WTC11 (cell line): ENCODE data around the gene CYP1A2. TPM values are rescaled to one million over a fixed set of nuclear protein-coding genes. Genes with fewer than 3 reads are reported as not detected.

ENCODE experiments used
- ATAC-seq: fragments of 200-7000 bp; cut with Tn5 transposase; 2 replicates; pipeline ENCODE4 v1.10.0; 2021; ENCODE audit warnings: mild to moderate bottlenecking, moderate library complexity
- CTCF ChIA-PET: fragments of 300-600 bp; sonication (Branson Sonifier 250); formaldehyde crosslinking; loops from one replicate; lab custom pipeline; 2021; ENCODE audit warnings: antibody characterized with exemption; lab: Charles Lee
- POLR2A ChIA-PET: fragments of 350-600 bp; sonication (Branson Sonifier 250); formaldehyde crosslinking; loops from one replicate; lab custom pipeline; 2021; ENCODE audit warnings: antibody characterized with exemption; lab: Charles Lee
- DNase-seq: peaks from one replicate; pipeline ENCODE4 v3.0.0; 2021; ENCODE audit warnings: low spot score
- H3K27ac Mint-ChIP-seq: 2 replicates; pipeline ENCODE4 v1.8.0; 2021; ENCODE audit warnings: mixed read lengths
- H3K27me3 Mint-ChIP-seq: 2 replicates; pipeline ENCODE4 v1.8.0; 2021; ENCODE audit warnings: low read depth, mild to moderate bottlenecking, moderate library complexity, mixed read lengths
- H3K36me3 Mint-ChIP-seq: 2 replicates; pipeline ENCODE4 v1.8.0; 2021; ENCODE audit warnings: mixed read lengths
- H3K4me1 Mint-ChIP-seq: 2 replicates; pipeline ENCODE4 v1.8.0; 2022; ENCODE audit warnings: mixed read lengths
- H3K4me3 Mint-ChIP-seq: 2 replicates; pipeline ENCODE4 v1.8.0; 2021; ENCODE audit warnings: mild to moderate bottlenecking, moderate library complexity, mixed read lengths
- H3K9me3 Mint-ChIP-seq: 2 replicates; pipeline ENCODE4 v1.8.0; 2021; ENCODE audit warnings: mixed read lengths
- CREB1 ChIP-seq: sonication (generic); formaldehyde crosslinking; IDR thresholded peaks from 2 replicates; pipeline ENCODE4 v1.8.0; 2023; ENCODE audit warnings: mild to moderate bottlenecking, missing genetic modification reagents
- E2F4 ChIP-seq: sonication (generic); formaldehyde crosslinking; IDR thresholded peaks from 2 replicates; pipeline ENCODE4 v1.8.1; 2022; ENCODE audit warnings: low read depth, mild to moderate bottlenecking, moderate library complexity, missing genetic modification reagents, borderline replicate concordance
- EMX1 ChIP-seq: fragments of 250-450 bp; sonication (Bioruptor Pico); IDR thresholded peaks from 2 replicates; pipeline ENCODE4 v1.8.0; 2021; ENCODE audit warnings: mild to moderate bottlenecking
- GABPB1 ChIP-seq: sonication (generic); formaldehyde crosslinking; IDR thresholded peaks from 2 replicates; pipeline ENCODE4 v1.8.1; 2023; ENCODE audit warnings: mild to moderate bottlenecking, missing genetic modification reagents
- HMGA2 ChIP-seq: fragments of 250-450 bp; sonication (Bioruptor Pico); IDR thresholded peaks from 2 replicates; pipeline ENCODE4 v1.4.0; 2021; ENCODE audit warnings: mild to moderate bottlenecking, moderate library complexity
- MLX ChIP-seq: sonication (generic); formaldehyde crosslinking; IDR thresholded peaks from 2 replicates; pipeline ENCODE4 v1.8.1; 2023; ENCODE audit warnings: mild to moderate bottlenecking, missing genetic modification reagents, moderate library complexity
- MXD4 ChIP-seq: fragments of 250-450 bp; sonication (Bioruptor Pico); IDR thresholded peaks from 2 replicates; pipeline ENCODE4 v1.8.0; 2021; ENCODE audit warnings: mild to moderate bottlenecking, moderate library complexity, borderline replicate concordance
- NFATC4 ChIP-seq: fragments of 250-450 bp; sonication (Bioruptor Pico); IDR thresholded peaks from 2 replicates; pipeline ENCODE4 v1.9.0; 2021; ENCODE audit warnings: mild to moderate bottlenecking
- OVOL2 ChIP-seq: fragments of 250-450 bp; sonication (Bioruptor Pico); IDR thresholded peaks from 2 replicates; pipeline ENCODE4 v1.9.0; 2021; ENCODE audit warnings: mild to moderate bottlenecking, borderline replicate concordance
- PRRX2 ChIP-seq: fragments of 250-450 bp; sonication (Bioruptor Pico); IDR thresholded peaks from 2 replicates; pipeline ENCODE4 v1.8.0; 2021; ENCODE audit warnings: mild to moderate bottlenecking
- RELA ChIP-seq: sonication (generic); formaldehyde crosslinking; IDR thresholded peaks from 2 replicates; pipeline ENCODE4 v1.8.1; 2022; ENCODE audit warnings: missing genetic modification reagents, mild to moderate bottlenecking, borderline replicate concordance
- RORB ChIP-seq: fragments of 250-450 bp; sonication (Bioruptor Pico); IDR thresholded peaks from 2 replicates; pipeline ENCODE4 v1.9.0; 2021; ENCODE audit warnings: mild to moderate bottlenecking
- SMAD4 ChIP-seq: sonication (generic); formaldehyde crosslinking; IDR thresholded peaks from 2 replicates; pipeline ENCODE4 v1.8.0; 2022; ENCODE audit warnings: mild to moderate bottlenecking, missing genetic modification reagents
- TCF7 ChIP-seq: sonication (generic); formaldehyde crosslinking; IDR thresholded peaks from 2 replicates; pipeline ENCODE4 v1.8.0; 2022; ENCODE audit warnings: mild to moderate bottlenecking, low read depth, missing genetic modification reagents, moderate library complexity
- TEAD1 ChIP-seq: sonication (generic); formaldehyde crosslinking; IDR thresholded peaks from 2 replicates; pipeline ENCODE4 v1.8.0; 2022; ENCODE audit warnings: mild to moderate bottlenecking, missing genetic modification reagents
- TP53 ChIP-seq: sonication (generic); formaldehyde crosslinking; IDR thresholded peaks from 2 replicates; pipeline ENCODE4 v1.8.1; 2023; ENCODE audit warnings: mild to moderate bottlenecking, missing genetic modification reagents
- ZNF121 ChIP-seq: sonication (generic); formaldehyde crosslinking; IDR thresholded peaks from 2 replicates; pipeline ENCODE4 v1.8.0; 2023; ENCODE audit warnings: missing genetic modification reagents
- ZNF232 ChIP-seq: sonication (generic); formaldehyde crosslinking; IDR thresholded peaks from 2 replicates; pipeline ENCODE4 v1.8.0; 2022; ENCODE audit warnings: mild to moderate bottlenecking, missing genetic modification reagents
- ZNF263 ChIP-seq: sonication (generic); formaldehyde crosslinking; IDR thresholded peaks from 2 replicates; pipeline ENCODE4 v1.8.1; 2022; ENCODE audit warnings: low read depth, mild to moderate bottlenecking, moderate library complexity, missing genetic modification reagents
- ZNF416 ChIP-seq: fragments of 250-450 bp; sonication (Bioruptor Pico); IDR thresholded peaks from 2 replicates; pipeline ENCODE4 v1.9.0; 2021; ENCODE audit warnings: mild to moderate bottlenecking, inconsistent platforms
- ZNF425 ChIP-seq: fragments of 250-450 bp; sonication (Bioruptor Pico); conservative IDR thresholded peaks from 2 replicates; pipeline ENCODE4 v1.9.0; 2021; ENCODE audit warnings: mild to moderate bottlenecking
- ZNF671 ChIP-seq: fragments of 250-450 bp; sonication (Bioruptor Pico); IDR thresholded peaks from 2 replicates; pipeline ENCODE4 v1.8.0; 2021; ENCODE audit warnings: mild to moderate bottlenecking
- total RNA-seq: library from RNA; stranded (reverse); gene quantifications from 3 replicates; pipeline ENCODE4 v1.2.3, GENCODE V29; 2021
- TF ChIP-seq, protein P1 (sequence below): sonication (generic); formaldehyde crosslinking; IDR thresholded peaks from 2 replicates; pipeline ENCODE4 v1.8.1; 2023; ENCODE audit warnings: mild to moderate bottlenecking, missing genetic modification reagents, moderate library complexity
- TF ChIP-seq, protein P2 (sequence below): sonication (generic); formaldehyde crosslinking; IDR thresholded peaks from 2 replicates; pipeline ENCODE4 v1.8.1; 2023; ENCODE audit warnings: mild to moderate bottlenecking, missing genetic modification reagents
- TF ChIP-seq, protein P3 (sequence below): sonication (generic); formaldehyde crosslinking; IDR thresholded peaks from 2 replicates; pipeline ENCODE4 v1.8.1; 2023; ENCODE audit warnings: mild to moderate bottlenecking, moderate library complexity, missing genetic modification reagents

The CYP1A2 gene
- total RNA-seq, 1 experiment from 2014 or later = not detected

DNA sequence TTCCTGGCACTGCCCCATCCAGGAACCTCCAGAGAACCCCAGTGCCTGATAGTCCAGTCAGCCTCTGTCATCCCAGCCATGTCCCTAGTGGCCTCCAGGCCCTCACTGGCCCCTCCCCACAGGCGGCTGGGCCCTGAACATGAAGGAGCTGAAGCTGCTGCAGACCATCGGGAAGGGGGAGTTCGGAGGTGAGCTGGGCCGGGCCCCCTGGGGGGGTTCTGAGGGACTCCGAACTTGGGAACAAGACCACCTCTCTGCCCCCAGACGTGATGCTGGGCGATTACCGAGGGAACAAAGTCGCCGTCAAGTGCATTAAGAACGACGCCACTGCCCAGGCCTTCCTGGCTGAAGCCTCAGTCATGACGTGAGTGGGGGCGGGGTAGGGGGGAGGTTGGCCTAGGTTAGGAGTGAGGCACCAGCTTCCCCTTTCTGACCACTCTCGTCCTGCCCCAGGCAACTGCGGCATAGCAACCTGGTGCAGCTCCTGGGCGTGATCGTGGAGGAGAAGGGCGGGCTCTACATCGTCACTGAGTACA, 52.0 kb downstream of the CYP1A2 start (continued):
- no peak for TF ChIP-seq TCF7 (CRISPR knock-in tag)
- no peak for TF ChIP-seq ZNF121 (CRISPR knock-in tag)
- no peak for TF ChIP-seq E2F4 (CRISPR knock-in tag)
- TF ChIP-seq, protein P1, sequence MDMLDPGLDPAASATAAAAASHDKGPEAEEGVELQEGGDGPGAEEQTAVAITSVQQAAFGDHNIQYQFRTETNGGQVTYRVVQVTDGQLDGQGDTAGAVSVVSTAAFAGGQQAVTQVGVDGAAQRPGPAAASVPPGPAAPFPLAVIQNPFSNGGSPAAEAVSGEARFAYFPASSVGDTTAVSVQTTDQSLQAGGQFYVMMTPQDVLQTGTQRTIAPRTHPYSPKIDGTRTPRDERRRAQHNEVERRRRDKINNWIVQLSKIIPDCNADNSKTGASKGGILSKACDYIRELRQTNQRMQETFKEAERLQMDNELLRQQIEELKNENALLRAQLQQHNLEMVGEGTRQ = no peak
- TF ChIP-seq MXD4 = no peak
- TF ChIP-seq EMX1 (CRISPR knock-in tag) = no peak
- TF ChIP-seq MLX (CRISPR knock-in tag) = no peak
- TF ChIP-seq GABPB1 = no peak
- TF ChIP-seq, protein P2, sequence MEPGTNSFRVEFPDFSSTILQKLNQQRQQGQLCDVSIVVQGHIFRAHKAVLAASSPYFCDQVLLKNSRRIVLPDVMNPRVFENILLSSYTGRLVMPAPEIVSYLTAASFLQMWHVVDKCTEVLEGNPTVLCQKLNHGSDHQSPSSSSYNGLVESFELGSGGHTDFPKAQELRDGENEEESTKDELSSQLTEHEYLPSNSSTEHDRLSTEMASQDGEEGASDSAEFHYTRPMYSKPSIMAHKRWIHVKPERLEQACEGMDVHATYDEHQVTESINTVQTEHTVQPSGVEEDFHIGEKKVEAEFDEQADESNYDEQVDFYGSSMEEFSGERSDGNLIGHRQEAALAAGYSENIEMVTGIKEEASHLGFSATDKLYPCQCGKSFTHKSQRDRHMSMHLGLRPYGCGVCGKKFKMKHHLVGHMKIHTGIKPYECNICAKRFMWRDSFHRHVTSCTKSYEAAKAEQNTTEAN (CRISPR knock-in tag) = no peak
- no peak for TF ChIP-seq OVOL2 (CRISPR knock-in tag)

DNA sequence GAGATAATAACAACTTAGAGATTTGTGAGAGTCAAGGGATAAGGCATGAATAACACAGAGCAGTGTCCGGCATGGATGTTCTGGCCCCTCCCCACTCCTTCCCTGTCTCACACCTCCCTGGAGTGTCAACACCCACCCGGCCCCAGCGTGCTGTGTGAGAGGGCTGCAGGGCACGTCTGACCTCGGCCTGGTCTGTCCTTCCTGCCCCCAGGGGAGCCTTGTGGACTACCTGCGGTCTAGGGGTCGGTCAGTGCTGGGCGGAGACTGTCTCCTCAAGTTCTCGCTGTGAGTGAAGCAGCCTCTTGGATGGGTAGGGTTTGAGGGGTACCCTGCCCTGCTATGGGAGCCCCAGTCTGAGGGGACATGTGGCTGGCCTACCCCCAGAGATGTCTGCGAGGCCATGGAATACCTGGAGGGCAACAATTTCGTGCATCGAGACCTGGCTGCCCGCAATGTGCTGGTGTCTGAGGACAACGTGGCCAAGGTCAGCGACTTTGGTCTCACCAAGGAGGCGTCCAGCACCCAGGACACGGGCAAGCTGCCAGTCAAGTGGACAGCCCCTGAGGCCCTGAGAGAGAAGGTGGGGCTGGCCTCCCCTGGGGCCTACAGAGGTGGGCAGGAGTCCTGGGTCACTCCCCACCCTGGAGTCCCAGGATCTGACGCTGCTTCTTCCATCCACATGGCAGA, 52.8 kb downstream of the CYP1A2 start:
- DNase-seq (no peak), ATAC-seq (no peak)
- Mint-ChIP-seq H3K4me1 (0 out of 2 replicates have a peak, but pooled peaks cover 2% of the 10 kb centered on the region), H3K9me3 (no peaks in the 10 kb centered on the region), H3K27me3 (no peaks in the 10 kb centered on the region), H3K27ac (no peak overlapping the region), H3K36me3 (peaks cover 7% of the 10 kb centered on the region; the same call in 1 of the 2 replicates), H3K4me3 (no peak overlapping the region)
- CTCF ChIA-PET = interaction anchor here (0.9 to 2.6 kb wide), 8 partner anchors 14 to 169 kb away, joined by 3 to 24 read pairs (median 4); partner anchors contain the start of genes CPLX3 and CSK
- POLR2A ChIA-PET = no interaction called here
- no peak for TF ChIP-seq ZNF425 (CRISPR knock-in tag)
- no peak for TF ChIP-seq ZNF121 (CRISPR knock-in tag)
- TF ChIP-seq NFATC4 = no peak
- no peak for TF ChIP-seq RORB (CRISPR knock-in tag)

DNA sequence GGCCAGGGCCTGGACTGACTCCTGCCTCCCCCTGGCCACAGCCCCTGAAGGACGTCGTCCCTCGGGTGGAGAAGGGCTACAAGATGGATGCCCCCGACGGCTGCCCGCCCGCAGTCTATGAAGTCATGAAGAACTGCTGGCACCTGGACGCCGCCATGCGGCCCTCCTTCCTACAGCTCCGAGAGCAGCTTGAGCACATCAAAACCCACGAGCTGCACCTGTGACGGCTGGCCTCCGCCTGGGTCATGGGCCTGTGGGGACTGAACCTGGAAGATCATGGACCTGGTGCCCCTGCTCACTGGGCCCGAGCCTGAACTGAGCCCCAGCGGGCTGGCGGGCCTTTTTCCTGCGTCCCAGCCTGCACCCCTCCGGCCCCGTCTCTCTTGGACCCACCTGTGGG, 53.6 kb downstream of the CYP1A2 start:
- Mint-ChIP-seq H3K27me3 (no peaks in the 10 kb centered on the region), H3K36me3 (peaks cover 7% of the 10 kb centered on the region; the same call in 1 of the 2 replicates), H3K4me3 (no peak overlapping the region), H3K4me1 (0 out of 2 replicates have a peak, but pooled peaks cover 2% of the 10 kb centered on the region), H3K9me3 (no peaks in the 10 kb centered on the region), H3K27ac (no peak overlapping the region)
- CTCF ChIA-PET = interaction anchor here (1.0 to 1.5 kb wide), 2 partner anchors 21 to 31 kb away, joined by 3 to 5 read pairs; partner anchors contain the start of gene CSK
- DNase-seq = no peak
- no peak for ATAC-seq
- POLR2A ChIA-PET = no interaction called here
- TF ChIP-seq ZNF671 (CRISPR knock-in tag) (no peak), ZNF416 (CRISPR knock-in tag) (no peak), SMAD4 (CRISPR knock-in tag) (no peak), TCF7 (CRISPR knock-in tag) (no peak), TP53 (CRISPR knock-in tag) (no peak), CREB1 (CRISPR knock-in tag) (no peak), ZNF232 (CRISPR knock-in tag) (no peak), RELA (CRISPR knock-in tag) (no peak), PRRX2 (CRISPR knock-in tag) (no peak), HMGA2 (CRISPR knock-in tag) (no peak), ZNF263 (CRISPR knock-in tag) (no peak), TEAD1 (CRISPR knock-in tag) (no peak)
- TF ChIP-seq, protein P3, sequence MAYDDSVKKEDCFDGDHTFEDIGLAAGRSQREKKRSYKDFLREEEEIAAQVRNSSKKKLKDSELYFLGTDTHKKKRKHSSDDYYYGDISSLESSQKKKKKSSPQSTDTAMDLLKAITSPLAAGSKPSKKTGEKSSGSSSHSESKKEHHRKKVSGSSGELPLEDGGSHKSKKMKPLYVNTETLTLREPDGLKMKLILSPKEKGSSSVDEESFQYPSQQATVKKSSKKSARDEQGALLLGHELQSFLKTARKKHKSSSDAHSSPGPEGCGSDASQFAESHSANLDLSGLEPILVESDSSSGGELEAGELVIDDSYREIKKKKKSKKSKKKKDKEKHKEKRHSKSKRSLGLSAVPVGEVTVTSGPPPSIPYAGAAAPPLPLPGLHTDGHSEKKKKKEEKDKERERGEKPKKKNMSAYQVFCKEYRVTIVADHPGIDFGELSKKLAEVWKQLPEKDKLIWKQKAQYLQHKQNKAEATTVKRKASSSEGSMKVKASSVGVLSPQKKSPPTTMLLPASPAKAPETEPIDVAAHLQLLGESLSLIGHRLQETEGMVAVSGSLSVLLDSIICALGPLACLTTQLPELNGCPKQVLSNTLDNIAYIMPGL = no peak
